Peyer's patch (tissue), 4 donors: ENCODE data around the gene INHBB.

Experiments
- CTCF ChIP-seq, 6 experiments: fragments of 450-650 bp in 4 of 6; fragments of 200-600 bp in 2 of 6; sonication (generic) in 1 of 6; IDR thresholded peaks; one replicate each; pipeline ENCODE4 v1.5.1; 2017 to 2019; ENCODE audit warnings: antibody characterized with exemption in 6 of 6, mild to moderate bottlenecking in 3 of 6, moderate library complexity in 1 of 6
- POLR2A ChIP-seq, 2 donors: fragments of 450-650 bp; IDR thresholded peaks; one replicate each; pipeline ENCODE4 v1.5.1; 2017; ENCODE audit warnings: antibody characterized with exemption in 2 of 2, mild to moderate bottlenecking in 2 of 2, moderate library complexity in 2 of 2

- TF ChIP-seq CTCF (IDR thresholded peaks at IDR 0.05) (no peak), POLR2A (IDR thresholded peaks at IDR 0.05) (no peak)
Observed at GRCh38 chr2:120366698-120367097, 20.8 kb downstream of the INHBB start.
